MCF 10A (cell line): ENCODE results near the gene BAG5. TPM values are rescaled to one million over a fixed set of nuclear protein-coding genes. Genes with fewer than 3 reads are reported as not detected.

Experiments
- BruUV-seq: library from RNA; stranded (reverse); fragments of 400-500 nt; replicated peaks from 2 replicates; lab custom pipeline; 2021; lab: Mats Ljungman, UMichigan
- CTCF ChIA-PET: fragments of 300-600 bp; sonication (Branson Sonifier 250); formaldehyde crosslinking; extraction: SDS; loops from one replicate; lab custom pipeline; 2021; ENCODE audit warnings: antibody characterized with exemption, inconsistent platforms; lab: Yijun Ruan, JAX
- POLR2A ChIA-PET: fragments of 300-600, 350-650 bp; sonication (Branson Sonifier 250); formaldehyde crosslinking; extraction: SDS; loops from one replicate; lab custom pipeline; 2020; ENCODE audit warnings: antibody characterized with exemption, inconsistent platforms; lab: Yijun Ruan, JAX
- DNase-seq: peaks from one replicate; pipeline ENCODE4 v3.0.0-alpha.2; 2018; ENCODE audit not compliant: unreplicated experiment
- H3K27ac Mint-ChIP-seq: one replicate; pipeline ENCODE4 v1.8.0; 2022; ENCODE audit warnings: mild to moderate bottlenecking, low read depth, mixed read lengths; ENCODE audit not compliant: unreplicated experiment
- H3K27me3 Mint-ChIP-seq: one replicate; pipeline ENCODE4 v1.8.0; 2022; ENCODE audit warnings: mixed read lengths; ENCODE audit not compliant: insufficient read depth, unreplicated experiment
- H3K36me3 Mint-ChIP-seq: one replicate; pipeline ENCODE4 v1.8.0; 2022; ENCODE audit warnings: mild to moderate bottlenecking, moderate library complexity, mixed read lengths; ENCODE audit not compliant: insufficient read depth, unreplicated experiment
- H3K4me1 Mint-ChIP-seq: one replicate; pipeline ENCODE4 v1.8.0; 2022; ENCODE audit warnings: mixed read lengths; ENCODE audit not compliant: insufficient read depth, unreplicated experiment
- H3K4me3 Mint-ChIP-seq: one replicate; pipeline ENCODE4 v1.8.0; 2022; ENCODE audit warnings: mild to moderate bottlenecking, moderate library complexity, mixed read lengths; ENCODE audit not compliant: unreplicated experiment
- H3K9me3 Mint-ChIP-seq: one replicate; pipeline ENCODE4 v1.8.0; 2022; ENCODE audit warnings: mixed read lengths; ENCODE audit not compliant: unreplicated experiment
- intact Hi-C: fragments of 100-400 bp; cut with micrococcal nuclease; formaldehyde crosslinking; loops from 2 replicates; pipeline ENCODE4 v1.14.1; 2022
- total RNA-seq: library from RNA; stranded (reverse); gene quantifications from 2 replicates; pipeline ENCODE4 v1.2.3, GENCODE V29; 2022
- TF ChIP-seq, protein P1 (sequence below): fragments of 200-600 bp; IDR thresholded peaks from one replicate; pipeline ENCODE4 v1.8.0; 2022; ENCODE audit warnings: antibody characterized with exemption, mild to moderate bottlenecking; ENCODE audit not compliant: unreplicated experiment

BAG5 gene
- total RNA-seq, 1 experiment from 2014 or later: 30.9 TPM

DNA sequence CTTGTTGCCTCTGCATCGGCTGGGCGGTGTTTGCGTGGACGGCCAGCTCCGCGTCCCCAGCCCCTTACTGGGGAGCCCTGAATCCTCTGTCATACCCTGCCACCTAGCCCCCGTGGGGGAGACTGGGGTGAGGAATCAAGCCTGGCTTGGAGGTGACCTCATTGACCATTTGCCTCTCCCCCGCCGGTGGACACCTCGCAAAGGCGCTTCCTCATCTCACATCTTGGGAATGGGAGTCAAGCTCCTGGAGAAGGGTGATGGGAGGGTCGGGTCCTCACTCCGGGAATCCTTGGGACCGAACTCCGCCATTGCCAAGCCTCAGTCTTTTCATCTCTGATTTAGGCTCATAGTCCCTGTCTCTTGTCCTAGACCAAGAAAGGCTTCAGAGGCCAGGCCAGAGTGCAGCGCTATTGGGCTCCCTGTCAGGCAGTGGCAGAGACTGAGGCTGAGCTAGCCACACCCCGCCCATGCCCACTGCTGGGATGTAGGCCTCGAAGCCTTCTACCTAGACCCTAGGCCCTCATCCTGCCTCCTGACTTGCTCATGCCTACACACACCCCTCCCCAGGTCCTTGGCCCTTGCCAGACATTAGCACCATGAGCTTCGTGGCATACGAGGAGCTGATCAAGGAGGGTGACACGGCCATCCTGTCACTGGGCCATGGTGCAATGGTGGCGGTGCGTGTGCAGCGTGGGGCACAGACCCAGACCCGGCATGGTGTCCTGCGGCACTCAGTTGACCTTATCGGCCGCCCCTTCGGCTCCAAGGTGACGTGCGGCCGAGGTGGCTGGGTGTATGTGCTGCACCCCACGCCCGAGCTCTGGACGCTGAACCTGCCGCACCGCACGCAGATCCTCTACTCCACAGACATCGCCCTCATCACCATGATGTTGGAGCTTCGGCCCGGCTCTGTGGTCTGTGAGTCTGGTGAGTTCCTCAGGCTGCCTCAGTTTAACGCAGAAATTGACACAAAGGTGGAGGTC lies 32.8 kb downstream of the BAG5 start:
- H3K27me3 Mint-ChIP-seq: no peaks in the 10 kb centered on the region
- TF ChIP-seq, protein P1, sequence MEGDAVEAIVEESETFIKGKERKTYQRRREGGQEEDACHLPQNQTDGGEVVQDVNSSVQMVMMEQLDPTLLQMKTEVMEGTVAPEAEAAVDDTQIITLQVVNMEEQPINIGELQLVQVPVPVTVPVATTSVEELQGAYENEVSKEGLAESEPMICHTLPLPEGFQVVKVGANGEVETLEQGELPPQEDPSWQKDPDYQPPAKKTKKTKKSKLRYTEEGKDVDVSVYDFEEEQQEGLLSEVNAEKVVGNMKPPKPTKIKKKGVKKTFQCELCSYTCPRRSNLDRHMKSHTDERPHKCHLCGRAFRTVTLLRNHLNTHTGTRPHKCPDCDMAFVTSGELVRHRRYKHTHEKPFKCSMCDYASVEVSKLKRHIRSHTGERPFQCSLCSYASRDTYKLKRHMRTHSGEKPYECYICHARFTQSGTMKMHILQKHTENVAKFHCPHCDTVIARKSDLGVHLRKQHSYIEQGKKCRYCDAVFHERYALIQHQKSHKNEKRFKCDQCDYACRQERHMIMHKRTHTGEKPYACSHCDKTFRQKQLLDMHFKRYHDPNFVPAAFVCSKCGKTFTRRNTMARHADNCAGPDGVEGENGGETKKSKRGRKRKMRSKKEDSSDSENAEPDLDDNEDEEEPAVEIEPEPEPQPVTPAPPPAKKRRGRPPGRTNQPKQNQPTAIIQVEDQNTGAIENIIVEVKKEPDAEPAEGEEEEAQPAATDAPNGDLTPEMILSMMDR: no peak
- TSS peak; percentile 77 for BruUV-seq
- H3K4me3 Mint-ChIP-seq: peak overlapping the region; percentile 90
- intact Hi-C loops: no loop called here
- peaks cover 22% of the 10 kb centered on the region for H3K36me3 Mint-ChIP-seq
- H3K9me3 Mint-ChIP-seq: no peaks in the 10 kb centered on the region
- no peak for DNase-seq
- peaks cover 8% of the 10 kb centered on the region for H3K4me1 Mint-ChIP-seq
- ChIA-PET CTCF (interaction anchor here (0.5 to 5.5 kb wide), 9 partner anchors 8 to 434 kb away, joined by 3 to 34 read pairs (median 4); no protein-coding TSS in a partner anchor), POLR2A (interaction anchor here (0.7 to 4.2 kb wide), 14 partner anchors 8 to 195 kb away, joined by 3 to 61 read pairs (median 10); partner anchors contain the start of genes BAG5, COA8 and EIF5)
- H3K27ac Mint-ChIP-seq: peak overlapping the region; percentile 96

DNA sequence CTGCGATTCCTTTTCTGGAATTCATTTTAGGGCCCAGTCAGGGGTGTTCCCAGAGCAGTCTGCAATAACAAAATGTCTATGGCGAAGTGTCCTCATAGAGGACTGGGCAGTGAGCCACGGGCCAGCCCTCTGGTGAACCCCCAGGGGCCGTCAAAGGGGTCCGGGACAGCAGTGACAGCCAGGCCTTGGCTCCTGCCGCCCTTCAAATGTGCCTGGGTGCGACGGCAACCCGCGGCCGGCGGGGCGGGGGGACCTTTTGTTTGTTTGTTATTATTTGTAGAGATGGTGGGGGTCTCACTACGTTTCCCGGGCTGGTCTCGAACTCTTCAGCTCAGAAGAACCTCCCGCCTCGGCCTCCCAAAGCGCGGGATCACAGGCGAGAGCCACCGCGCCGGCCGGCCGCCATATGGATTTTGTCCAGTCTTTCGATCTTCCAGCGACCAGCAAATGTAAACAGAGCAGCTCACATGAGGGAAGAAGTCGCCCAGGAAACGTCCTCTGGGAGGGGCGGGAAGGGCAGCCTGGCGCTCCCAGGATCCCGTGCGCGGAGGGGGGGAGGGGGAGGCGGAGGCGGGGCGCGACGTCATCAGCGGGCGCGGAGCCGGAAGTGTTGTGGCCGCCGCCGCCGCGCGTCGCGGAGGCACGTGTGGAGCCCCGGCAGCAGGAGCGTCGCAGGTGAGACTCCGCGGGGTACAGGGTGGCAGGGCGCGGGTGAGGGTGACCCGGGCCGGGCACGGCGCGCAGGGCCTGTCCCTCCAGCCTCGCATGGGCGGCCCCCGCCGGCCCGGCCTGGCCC lies 33.7 kb downstream of the BAG5 start, which contains the start of gene TRMT61A:
Gene TRMT61A, plus strand, starts transcription at position 610 of the 796 bp plus-strand sequence. CDS start 783 bp downstream, outside the sequence.
- H3K27me3 Mint-ChIP-seq: no peaks in the 10 kb centered on the region
- peaks cover 8% of the 10 kb centered on the region for H3K4me1 Mint-ChIP-seq
- peaks cover 15% of the 10 kb centered on the region for H3K36me3 Mint-ChIP-seq
- TSS peak; percentile 87 for BruUV-seq
- ChIA-PET POLR2A (interaction anchor here (0.6 to 4.2 kb wide), 17 partner anchors 9 to 984 kb away, joined by 3 to 61 read pairs (median 5); partner anchors contain the start of genes BAG5, COA8 and EIF5), CTCF (interaction anchor here (0.8 to 5.5 kb wide), 6 partner anchors 7 to 29 kb away, joined by 3 to 34 read pairs (median 7); no protein-coding TSS in a partner anchor)
- H3K4me3 Mint-ChIP-seq: peak within 1 kb of the TSS; percentile 90
- TF ChIP-seq, protein P1: no peak
- H3K9me3 Mint-ChIP-seq: no peaks in the 10 kb centered on the region
- DNase-seq: peak; percentile 90
- peak within 1 kb of the TSS; percentile 96 for H3K27ac Mint-ChIP-seq
- intact Hi-C loops: no loop called here

DNA sequence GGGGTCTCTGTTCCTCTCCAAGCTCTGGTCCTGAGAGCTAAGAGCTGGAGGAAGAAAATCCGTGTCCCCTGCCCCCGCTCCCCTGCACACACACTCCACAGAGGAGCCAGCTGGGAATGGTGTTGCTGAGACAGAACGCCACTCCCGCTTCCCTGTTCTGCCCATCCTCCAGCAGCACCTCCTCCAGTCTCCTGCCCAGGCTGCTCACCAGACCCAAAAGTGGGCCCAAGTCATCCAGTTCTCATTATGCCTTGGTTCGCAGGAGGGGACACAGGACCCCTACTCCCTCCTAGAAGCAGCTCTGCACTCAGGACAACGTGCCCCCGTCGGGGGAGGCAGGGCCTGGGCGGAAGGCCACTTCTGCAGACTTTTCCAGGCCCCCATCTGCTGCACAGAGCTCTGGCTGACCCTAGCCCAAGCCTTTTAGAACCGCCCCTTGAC lies 34.3 kb downstream of the BAG5 start:
- H3K27me3 Mint-ChIP-seq: no peaks in the 10 kb centered on the region
- peaks cover 15% of the 10 kb centered on the region for H3K36me3 Mint-ChIP-seq
- TF ChIP-seq, protein P1: no peak
- H3K9me3 Mint-ChIP-seq: no peaks in the 10 kb centered on the region
- intact Hi-C loops: no loop called here
- peak overlapping the region; percentile 96 for H3K27ac Mint-ChIP-seq
- peaks cover 8% of the 10 kb centered on the region for H3K4me1 Mint-ChIP-seq
- CTCF ChIA-PET: interaction anchor here (0.8 to 5.5 kb wide), 5 partner anchors 9 to 30 kb away, joined by 3 to 34 read pairs (median 6); no protein-coding TSS in a partner anchor
- no TSS peak for BruUV-seq
- POLR2A ChIA-PET: interaction anchor here (0.6 to 4.2 kb wide), 14 partner anchors 9 to 983 kb away, joined by 3 to 61 read pairs (median 11); partner anchors contain the start of genes BAG5, COA8 and EIF5
- DNase-seq: no peak
- peak overlapping the region; percentile 90 for H3K4me3 Mint-ChIP-seq
